Epidermal melanocyte (primary cell): ENCODE measurements around the gene ERC2.

ENCODE experiments used
- DNase-seq: peaks from one replicate; pipeline ENCODE4 v3.0.0; 2011; ENCODE audit warnings: low spot score; ENCODE audit not compliant: insufficient read length

ERC2 gene

GRCh38 chr3:55604402-55604801 is 863.9 kb downstream of the ERC2 start:
- no peak for DNase-seq

- no peak for DNase-seq
Measured at GRCh38 chr3:55601366-55602080, 866.7 kb downstream of the ERC2 start.

- DNase-seq: no peak
Measured at GRCh38 chr3:55598224-55598623, 870.0 kb downstream of the ERC2 start.

GRCh38 chr3:55597641-55598040 is 870.6 kb downstream of the ERC2 start:
- no peak for DNase-seq

- DNase-seq: no peak
Measured at GRCh38 chr3:55596212-55596611, 872.1 kb downstream of the ERC2 start.

- DNase-seq: no peak
Measured at GRCh38 chr3:55595420-55595819, 872.8 kb downstream of the ERC2 start.

GRCh38 chr3:55592572-55592971 is 875.7 kb downstream of the ERC2 start:
- no peak for DNase-seq

- no peak for DNase-seq
Measured at GRCh38 chr3:55591888-55592287, 876.4 kb downstream of the ERC2 start.

GRCh38 chr3:55588146-55588765 is 880.0 kb downstream of the ERC2 start:
- no peak for DNase-seq

GRCh38 chr3:55585856-55586255 is 882.4 kb downstream of the ERC2 start:
- no peak for DNase-seq

GRCh38 chr3:55584716-55585368 is 883.4 kb downstream of the ERC2 start:
- no peak for DNase-seq

- no peak for DNase-seq
Measured at GRCh38 chr3:55584030-55584429, 884.2 kb downstream of the ERC2 start.

GRCh38 chr3:55583475-55583874 is 884.8 kb downstream of the ERC2 start:
- DNase-seq: no peak

- no peak for DNase-seq
Measured at GRCh38 chr3:55579496-55579895, 888.8 kb downstream of the ERC2 start.

- DNase-seq: no peak
Measured at GRCh38 chr3:55576621-55577388, 891.5 kb downstream of the ERC2 start.

- no peak for DNase-seq
Measured at GRCh38 chr3:55574671-55575070, 893.6 kb downstream of the ERC2 start.

- no peak for DNase-seq
Measured at GRCh38 chr3:55572816-55573215, 895.5 kb downstream of the ERC2 start.

GRCh38 chr3:55571913-55572312 is 896.4 kb downstream of the ERC2 start:
- no peak for DNase-seq

- no peak for DNase-seq
Measured at GRCh38 chr3:55571216-55571813, 897.0 kb downstream of the ERC2 start.

GRCh38 chr3:55570271-55570711 is 898.0 kb downstream of the ERC2 start:
- DNase-seq: no peak

- no peak for DNase-seq
Measured at GRCh38 chr3:55569033-55569599, 899.2 kb downstream of the ERC2 start.
